ENCODE measurements around the gene CLVS2. TPM values are rescaled to one million over a fixed set of nuclear protein-coding genes. Genes with fewer than 3 reads are reported as not detected.

Gene CLVS2
- total and polyA plus RNA-seq, 2 of the 4 experiments (the other 2 are of a cell fraction), result 0.02 TPM; not detected in 1

DNA sequence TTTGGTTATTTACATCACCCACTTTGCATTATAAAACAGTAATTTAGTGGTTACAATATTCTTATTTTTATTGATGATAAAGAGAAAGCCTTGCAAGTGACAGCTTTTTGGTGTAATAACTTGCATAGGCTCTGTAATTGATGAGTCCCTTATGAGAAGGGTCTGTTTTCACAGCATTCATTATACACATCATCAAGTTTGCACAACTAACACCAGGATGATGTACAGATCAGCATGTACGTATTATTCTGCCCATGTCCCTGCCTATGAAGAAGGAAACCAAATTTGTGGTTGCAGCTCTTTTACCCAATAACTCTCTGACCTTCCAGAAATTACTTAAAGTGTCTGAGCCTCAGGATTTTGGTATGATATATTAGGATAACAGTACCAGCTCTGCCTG is 59.2 kb downstream of the CLVS2 start:
- intact Hi-C loops (cut with micrococcal nuclease), result no loop called here
- H3K4me2 ChIP-seq (ENCODE audit: low read depth, low read length), result no peak overlapping the region
- no peaks in the 10 kb centered on the region for H3K36me3 ChIP-seq (ENCODE audit: control insufficient read depth, insufficient read depth, low read length)
- H3K27ac ChIP-seq (ENCODE audit: insufficient read depth, low read length), result no peak overlapping the region
- H4K20me1 ChIP-seq (ENCODE audit: insufficient read depth, low read length), result no peaks in the 10 kb centered on the region
- POLR2A ChIA-PET (ENCODE audit: unreplicated experiment), result no interaction called here
- H2BK120ac ChIP-seq (ENCODE audit: low read depth, low read length), result no peak overlapping the region
- no peak overlapping the region for H2AFZ ChIP-seq (replicated peaks; ENCODE audit: low read length, poor library complexity)
- TF ChIP-seq RFX5 (IDR thresholded peaks at IDR 0.05; ENCODE audit: low read depth, low read length), result no peak
- no peak for TF ChIP-seq CHD1 (IDR thresholded peaks at IDR 0.05; ENCODE audit: low read depth, low read length)
- no peak for TF ChIP-seq ELK1 (IDR thresholded peaks at IDR 0.05; ENCODE audit: borderline replicate concordance, low read depth, low read length)
- no peak for TF ChIP-seq CEBPB (IDR thresholded peaks at IDR 0.05; ENCODE audit: low read depth, low read length)
- no peak for TF ChIP-seq FOS (IDR thresholded peaks at IDR 0.05; ENCODE audit: low read depth, low read length)
- no peak for TF ChIP-seq CTCF (conservative IDR thresholded peaks at IDR 0.05; ENCODE audit: low read depth, low read length)
- TF ChIP-seq BHLHE40 (IDR thresholded peaks at IDR 0.05; ENCODE audit: low read depth, low read length), result no peak
- TF ChIP-seq, protein P1, sequence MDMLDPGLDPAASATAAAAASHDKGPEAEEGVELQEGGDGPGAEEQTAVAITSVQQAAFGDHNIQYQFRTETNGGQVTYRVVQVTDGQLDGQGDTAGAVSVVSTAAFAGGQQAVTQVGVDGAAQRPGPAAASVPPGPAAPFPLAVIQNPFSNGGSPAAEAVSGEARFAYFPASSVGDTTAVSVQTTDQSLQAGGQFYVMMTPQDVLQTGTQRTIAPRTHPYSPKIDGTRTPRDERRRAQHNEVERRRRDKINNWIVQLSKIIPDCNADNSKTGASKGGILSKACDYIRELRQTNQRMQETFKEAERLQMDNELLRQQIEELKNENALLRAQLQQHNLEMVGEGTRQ (IDR thresholded peaks at IDR 0.05; ENCODE audit: low read depth, low read length), result no peak
- no peak for TF ChIP-seq RAD21 (IDR thresholded peaks at IDR 0.05; ENCODE audit: low read length)
- no peaks in the 10 kb centered on the region for H3K4me1 ChIP-seq (ENCODE audit: control insufficient read depth, insufficient read depth, low read length)
- H2BK15ac ChIP-seq (ENCODE audit: low read depth, low read length), result no peak overlapping the region
- H4K8ac ChIP-seq (ENCODE audit: low read depth in 2 of 2, low read length in 2 of 2), result no peak overlapping the region
- dilution Hi-C loops (cut with HindIII; ENCODE audit: low sequenced_read_pairs, unreplicated experiment), result no loop called here
- no peak for DNase-seq
- H4K91ac ChIP-seq (ENCODE audit: insufficient read depth, low read depth, low read length), result no peak overlapping the region
- H3K56ac ChIP-seq (ENCODE audit: extremely low read depth, insufficient read depth, low read length), result no peak overlapping the region
- in situ Hi-C loops (cut with MboI; ENCODE audit: low sequenced_read_pairs), result no loop called here
- H3K9ac ChIP-seq (ENCODE audit: low read depth, low read length), result no peak overlapping the region
- no peak overlapping the region for H3K18ac ChIP-seq (ENCODE audit: low read depth, low read length)
- H2AK9ac ChIP-seq (replicated peaks; ENCODE audit: low read depth, low read length, poor library complexity), result no peak overlapping the region
- no peak overlapping the region for H4K5ac ChIP-seq (ENCODE audit: low read depth, low read length)
- no peak overlapping the region for H3K4ac ChIP-seq (ENCODE audit: low read depth, low read length)
- no CpG with 5 or more reads among the region's 1 CpG for WGBS, 2 experiments (ENCODE audit: extremely low coverage in 2 of 2, insufficient read length in 1 of 2)
- no peak overlapping the region for H2AK5ac ChIP-seq (ENCODE audit: low read depth, low read length)
- CTCF ChIA-PET, result interaction anchor here (0.6 kb wide), 1 partner anchor 279 kb away, joined by 3 read pairs; no protein-coding TSS in a partner anchor
- no TSS peak for BruUV-seq (replicated peaks)
- ATAC-seq (ENCODE audit: low read depth), result no peak
- no peak overlapping the region for H3K23ac ChIP-seq (ENCODE audit: low read depth, low read length)
- H3K4me3 ChIP-seq (ENCODE audit: insufficient read depth, low read depth, low read length), result no peak overlapping the region
- H2BK20ac ChIP-seq (ENCODE audit: low read depth, low read length), result no peak overlapping the region
- no peaks in the 10 kb centered on the region for H3K27me3 ChIP-seq (ENCODE audit: control insufficient read depth, insufficient read depth, low read length)
- H3K14ac ChIP-seq (replicated peaks; ENCODE audit: low read depth, low read length), result no peak overlapping the region
- H3K79me1 ChIP-seq (ENCODE audit: low read depth in 1 of 2, low read length in 2 of 2), result no peaks in the 10 kb centered on the region
- H3K9me1 ChIP-seq (ENCODE audit: insufficient read depth, low read length), result no peaks in the 10 kb centered on the region
- H2BK5ac ChIP-seq (ENCODE audit: low read depth, low read length, poor library complexity, severe bottlenecking), result no peak overlapping the region
- peaks cover 12% of the 10 kb centered on the region for H3K9me3 ChIP-seq (ENCODE audit: control insufficient read depth, insufficient read depth, low read length)
